Vagina (tissue), 2 donors: ENCODE measurements around the gene NPSR1.

ENCODE experiments used
- POLR2A ChIP-seq, 2 donors: fragments of 450-650 bp; IDR thresholded peaks; one replicate each; pipeline ENCODE4 v1.6.1; 2017; ENCODE audit warnings: antibody characterized with exemption in 2 of 2, mild to moderate bottlenecking in 2 of 2, moderate library complexity in 2 of 2
- POLR2AphosphoS5 ChIP-seq, 2 donors: sonication (generic); formaldehyde crosslinking; IDR thresholded peaks; one replicate each; pipeline ENCODE4 v1.9.0; 2017; ENCODE audit warnings: antibody characterized with exemption in 2 of 2, mild to moderate bottlenecking in 2 of 2, low read depth in 1 of 2; ENCODE audit not compliant: insufficient read depth in 1 of 2
- TF ChIP-seq, protein P1 (sequence below), 3 experiments: fragments of 450-650 bp in 2 of 3; fragments of 200-600 bp in 1 of 3; sonication (generic) in 1 of 3; IDR thresholded peaks; one replicate each; pipeline ENCODE4 v1.5.1; 2017 to 2019; ENCODE audit warnings: antibody characterized with exemption in 3 of 3, mild to moderate bottlenecking in 2 of 3, moderate library complexity in 2 of 3

DNA sequence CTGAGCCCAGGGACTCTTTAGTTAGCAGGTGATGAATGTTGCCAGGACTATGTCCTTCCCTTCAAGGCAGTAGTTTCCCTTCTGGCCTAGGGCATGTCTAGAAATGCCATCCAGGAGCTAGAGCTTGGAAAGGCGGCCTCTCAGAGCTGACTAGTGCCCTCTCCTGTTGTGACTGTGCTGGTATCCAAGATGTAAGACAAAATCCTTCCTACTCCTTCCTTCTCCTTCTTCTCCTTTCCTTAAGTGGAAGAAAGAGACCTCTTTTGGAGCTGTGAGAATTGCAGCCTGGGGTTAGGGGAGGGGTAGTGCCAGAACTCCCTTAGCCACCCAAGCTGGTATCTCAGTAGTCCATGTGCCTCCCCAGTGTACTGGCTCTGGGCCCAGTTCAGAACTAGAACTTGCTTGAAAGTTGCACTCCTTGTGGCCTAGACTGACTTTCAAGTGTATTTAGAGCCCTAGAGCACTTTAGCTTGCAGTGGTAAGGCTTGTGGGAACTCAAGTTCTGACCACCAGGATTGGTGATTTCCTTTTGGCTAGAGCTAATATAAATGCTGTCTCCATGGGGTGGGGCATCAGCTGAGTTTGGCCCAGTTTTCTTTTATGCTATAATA, 118.8 kb downstream of the NPSR1 start:
- TF ChIP-seq, protein P1, sequence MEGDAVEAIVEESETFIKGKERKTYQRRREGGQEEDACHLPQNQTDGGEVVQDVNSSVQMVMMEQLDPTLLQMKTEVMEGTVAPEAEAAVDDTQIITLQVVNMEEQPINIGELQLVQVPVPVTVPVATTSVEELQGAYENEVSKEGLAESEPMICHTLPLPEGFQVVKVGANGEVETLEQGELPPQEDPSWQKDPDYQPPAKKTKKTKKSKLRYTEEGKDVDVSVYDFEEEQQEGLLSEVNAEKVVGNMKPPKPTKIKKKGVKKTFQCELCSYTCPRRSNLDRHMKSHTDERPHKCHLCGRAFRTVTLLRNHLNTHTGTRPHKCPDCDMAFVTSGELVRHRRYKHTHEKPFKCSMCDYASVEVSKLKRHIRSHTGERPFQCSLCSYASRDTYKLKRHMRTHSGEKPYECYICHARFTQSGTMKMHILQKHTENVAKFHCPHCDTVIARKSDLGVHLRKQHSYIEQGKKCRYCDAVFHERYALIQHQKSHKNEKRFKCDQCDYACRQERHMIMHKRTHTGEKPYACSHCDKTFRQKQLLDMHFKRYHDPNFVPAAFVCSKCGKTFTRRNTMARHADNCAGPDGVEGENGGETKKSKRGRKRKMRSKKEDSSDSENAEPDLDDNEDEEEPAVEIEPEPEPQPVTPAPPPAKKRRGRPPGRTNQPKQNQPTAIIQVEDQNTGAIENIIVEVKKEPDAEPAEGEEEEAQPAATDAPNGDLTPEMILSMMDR (IDR thresholded peaks at IDR 0.05) = no peak
- TF ChIP-seq POLR2A (IDR thresholded peaks at IDR 0.05) = no peak
- no peak for TF ChIP-seq POLR2AphosphoS5 (IDR thresholded peaks at IDR 0.05; ENCODE audit: insufficient read depth in 1 of 2, low read depth in 1 of 2)
